HG03139 (cell line): ENCODE data around the gene SPARC.
A peak's percentile ranks its signal among the peaks of the same experiment; 100 is the strongest.
"Not testable (repeated sequence)": the region's sequence is repeated elsewhere in the genome, so short reads cannot be mapped to it uniquely, and the experiment has no call there.

Experiments
- ATAC-seq: cut with Tn5 transposase; IDR thresholded peaks from one replicate; pipeline ENCODE4 v1.9.1; 2021; ENCODE audit not compliant: unreplicated experiment

Gene SPARC, protein sequence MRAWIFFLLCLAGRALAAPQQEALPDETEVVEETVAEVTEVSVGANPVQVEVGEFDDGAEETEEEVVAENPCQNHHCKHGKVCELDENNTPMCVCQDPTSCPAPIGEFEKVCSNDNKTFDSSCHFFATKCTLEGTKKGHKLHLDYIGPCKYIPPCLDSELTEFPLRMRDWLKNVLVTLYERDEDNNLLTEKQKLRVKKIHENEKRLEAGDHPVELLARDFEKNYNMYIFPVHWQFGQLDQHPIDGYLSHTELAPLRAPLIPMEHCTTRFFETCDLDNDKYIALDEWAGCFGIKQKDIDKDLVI

DNA sequence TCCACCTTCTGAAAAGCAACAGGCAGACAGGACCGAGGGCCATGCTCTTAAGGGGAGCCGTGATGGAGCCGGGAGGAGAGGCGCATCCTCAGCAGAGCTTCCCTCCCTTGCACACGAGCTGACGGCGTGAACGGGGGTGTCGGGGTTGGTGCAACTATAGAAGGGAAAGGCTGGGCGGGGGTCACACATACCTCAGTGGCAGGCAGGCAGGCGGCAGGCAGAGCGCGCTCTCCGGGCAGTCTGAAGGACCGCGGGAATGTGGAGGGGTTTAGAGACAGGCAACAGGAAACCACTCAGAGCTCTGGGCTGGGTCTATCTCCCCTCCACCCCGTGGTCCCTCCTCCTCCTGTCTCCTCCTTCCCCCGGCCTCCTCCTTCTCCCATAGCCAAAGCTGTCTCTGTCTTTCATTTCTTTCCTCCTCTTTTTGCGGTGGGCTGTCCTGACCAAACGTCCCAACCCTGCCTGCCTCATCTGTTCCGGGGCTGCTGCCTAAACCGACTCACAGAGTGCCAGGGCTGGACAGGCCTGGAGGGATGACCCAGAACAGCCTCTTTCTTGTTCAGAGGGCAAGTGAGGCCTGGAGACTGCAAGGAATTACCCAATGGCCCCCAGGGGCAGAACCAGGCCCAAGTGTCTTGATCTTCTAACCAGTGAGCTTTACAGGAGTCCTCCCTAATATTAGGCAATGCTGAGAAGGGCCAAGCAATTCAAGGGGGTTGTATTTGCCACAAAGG lies at the start of gene SPARC:
TSS of gene SPARC (minus strand) at position 242 of the 734 bp plus-strand sequence. CDS start 10,727 bp downstream, outside the sequence.
- ATAC-seq, result peak; percentile 73

DNA sequence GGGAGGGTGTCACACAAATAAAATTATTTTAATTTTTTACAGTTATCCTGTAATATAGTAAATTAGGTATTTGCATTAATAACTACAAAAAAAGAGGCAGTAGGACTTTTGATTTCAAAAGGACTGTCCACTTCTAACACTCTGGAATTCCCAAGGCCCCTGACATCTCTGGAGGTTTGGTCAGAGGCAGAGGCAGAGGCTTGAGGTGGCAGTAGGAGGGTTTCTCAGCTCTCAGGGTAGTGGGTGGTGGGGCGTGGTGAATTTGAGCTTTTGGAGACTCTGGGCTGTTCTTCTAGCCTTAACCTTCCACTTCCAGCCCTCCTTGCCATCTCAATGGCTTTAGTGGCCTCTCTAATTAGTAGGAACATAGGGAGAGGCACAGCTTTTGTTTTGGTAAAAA lies 48.9 kb upstream of the SPARC start:
- no peak for ATAC-seq

DNA sequence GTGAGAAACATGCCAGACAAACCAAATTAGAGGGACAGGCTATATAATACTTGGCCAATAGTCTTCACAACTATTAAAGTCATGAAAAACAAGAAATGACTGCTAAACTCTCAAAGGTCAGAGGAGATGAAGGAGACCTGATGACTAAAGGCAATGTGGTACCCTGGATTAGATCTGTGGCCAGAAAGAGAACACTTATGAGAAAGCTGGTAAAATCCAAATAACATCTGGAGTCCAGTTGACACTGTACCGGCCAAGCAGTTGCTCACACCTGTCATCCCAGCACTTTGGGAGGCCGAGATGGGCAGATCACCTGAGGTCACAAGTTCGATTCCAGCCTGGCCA lies 47.3 kb upstream of the SPARC start:
- ATAC-seq, result no peak

DNA sequence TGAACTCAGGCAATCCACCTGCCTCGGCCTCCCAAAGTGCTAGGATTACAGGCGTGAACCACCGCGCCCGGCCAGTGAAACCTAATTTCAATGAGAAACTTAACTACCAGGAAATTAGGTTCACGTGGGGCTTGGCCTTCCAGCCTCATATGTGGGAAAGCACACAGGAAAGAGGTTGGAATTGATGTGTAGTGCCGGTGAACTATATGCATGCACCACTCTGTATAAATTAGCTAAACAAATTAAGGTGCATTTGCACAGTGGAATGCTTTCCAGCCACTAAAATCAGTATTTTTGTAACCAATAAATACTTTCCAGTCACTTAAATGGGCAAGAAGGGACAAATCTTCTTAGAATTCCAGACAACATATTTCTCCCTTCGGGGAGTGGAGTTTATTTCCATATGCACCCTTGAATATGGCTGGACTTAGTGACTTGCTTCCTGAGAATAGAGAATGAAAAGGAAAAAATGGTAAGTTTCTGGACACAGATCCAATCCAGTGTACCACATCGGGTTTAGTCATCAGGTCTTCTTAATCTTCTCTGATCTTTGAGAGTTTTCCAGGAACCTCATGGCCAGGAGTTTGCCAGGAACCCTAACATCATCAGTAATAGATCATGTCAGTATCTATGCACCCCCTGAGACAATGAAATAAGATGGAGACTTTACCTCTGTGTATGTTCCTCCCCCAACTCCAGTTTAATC lies 46.8 kb upstream of the SPARC start:
- no peak for ATAC-seq

DNA sequence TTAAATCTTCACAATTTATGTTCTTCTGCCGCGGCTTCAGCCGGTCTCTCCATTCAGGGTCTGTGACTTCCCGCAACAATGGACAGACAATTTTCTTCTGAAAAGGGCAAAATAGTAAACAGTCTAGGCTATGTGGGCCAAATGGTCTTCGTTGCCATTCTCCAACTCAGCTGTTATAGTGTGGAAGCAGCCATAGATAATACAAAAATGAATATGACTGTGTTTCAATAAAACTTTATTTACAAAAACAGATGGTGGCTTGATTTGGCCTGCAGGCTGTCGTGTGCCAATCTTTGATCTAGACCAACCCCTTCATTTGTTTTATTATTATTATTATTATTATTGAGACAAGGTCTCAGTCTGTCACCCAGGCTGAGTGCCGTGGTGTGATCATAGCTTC lies 43.7 kb upstream of the SPARC start:
- ATAC-seq, result no peak

DNA sequence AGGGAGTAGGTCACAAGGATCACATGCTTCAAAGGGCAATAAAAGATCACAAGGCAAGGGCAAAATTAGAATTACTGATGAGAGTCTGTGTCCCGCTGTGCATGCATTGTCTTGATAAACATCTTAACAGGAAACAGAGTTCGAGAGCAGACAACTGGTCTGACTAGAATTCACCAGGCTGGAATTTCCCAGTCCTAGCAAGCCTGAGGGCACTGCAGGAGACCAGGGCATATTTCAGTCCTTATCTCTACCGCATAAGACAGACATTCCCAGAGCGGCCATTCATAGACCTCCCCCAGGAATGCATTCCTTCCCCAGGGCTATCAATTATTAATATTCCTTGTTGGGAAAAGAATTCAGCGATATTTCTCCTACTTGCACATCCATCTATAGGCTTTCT lies 42.9 kb upstream of the SPARC start:
- not testable (repeated sequence) for ATAC-seq

DNA sequence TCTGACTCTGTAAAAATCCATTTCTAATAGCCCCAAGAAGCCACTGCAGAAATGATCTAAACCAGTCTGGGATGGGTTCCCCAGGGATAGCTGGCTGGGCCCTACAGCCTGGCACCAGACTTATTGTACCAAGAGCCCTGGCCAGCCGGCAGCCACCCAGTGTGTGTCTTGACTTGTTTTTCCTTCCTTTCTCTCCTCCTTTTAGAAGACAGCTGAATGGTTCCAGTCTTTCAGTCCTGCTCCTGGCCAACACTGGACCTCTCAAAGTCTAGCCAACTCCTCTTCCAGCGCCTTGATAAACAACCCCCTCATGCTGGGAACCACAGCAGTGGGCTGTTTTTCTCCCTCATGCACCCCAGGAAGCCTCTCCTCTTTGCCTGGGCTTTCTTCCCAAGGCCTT lies 37.6 kb upstream of the SPARC start:
- no peak for ATAC-seq

DNA sequence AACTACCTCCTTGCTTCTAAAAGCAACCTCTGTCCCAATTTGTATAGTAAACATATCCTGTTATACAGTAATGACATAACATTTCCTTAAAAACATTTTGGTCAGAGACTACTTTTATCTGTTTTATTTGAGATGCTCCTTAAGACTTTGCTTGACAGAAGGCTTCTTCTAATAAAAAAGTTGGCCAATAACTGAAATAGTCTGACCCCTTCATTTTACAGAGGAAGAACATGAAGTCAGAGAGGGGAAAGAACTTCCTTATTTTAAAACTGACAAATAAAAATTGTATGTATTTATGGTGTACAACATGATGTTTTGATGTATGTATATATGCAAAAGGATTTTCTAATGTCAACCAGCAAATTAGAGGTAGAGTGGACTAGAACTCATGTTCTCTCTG lies 35.8 kb upstream of the SPARC start:
- ATAC-seq, result no peak

DNA sequence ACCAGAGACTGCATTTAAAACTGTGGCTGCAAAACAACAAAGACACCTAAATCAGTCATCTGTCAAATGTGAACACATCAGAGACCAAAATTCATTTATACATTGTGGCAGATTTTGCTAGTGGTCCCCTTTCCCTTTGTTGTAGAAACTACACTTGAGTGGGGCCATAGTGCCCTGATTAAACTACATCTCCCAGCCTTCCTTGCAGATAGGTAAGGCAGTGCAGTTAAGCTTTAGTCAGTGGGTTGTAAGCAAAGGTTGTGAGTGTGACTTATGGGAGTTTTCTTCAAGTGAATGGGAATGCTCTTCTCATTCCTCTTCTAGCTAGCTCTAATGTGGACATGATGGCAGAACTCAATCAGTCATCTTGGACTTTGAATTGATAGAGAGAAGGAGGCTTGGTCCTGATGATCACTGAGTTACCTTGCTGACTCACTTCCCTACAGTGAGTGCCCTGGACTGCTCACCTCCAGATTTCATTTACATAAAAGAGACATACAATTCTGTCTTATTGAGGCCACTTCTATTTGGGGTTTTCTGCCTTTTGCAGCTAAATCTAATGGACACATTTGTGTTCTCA lies 35.2 kb upstream of the SPARC start:
- no peak for ATAC-seq

DNA sequence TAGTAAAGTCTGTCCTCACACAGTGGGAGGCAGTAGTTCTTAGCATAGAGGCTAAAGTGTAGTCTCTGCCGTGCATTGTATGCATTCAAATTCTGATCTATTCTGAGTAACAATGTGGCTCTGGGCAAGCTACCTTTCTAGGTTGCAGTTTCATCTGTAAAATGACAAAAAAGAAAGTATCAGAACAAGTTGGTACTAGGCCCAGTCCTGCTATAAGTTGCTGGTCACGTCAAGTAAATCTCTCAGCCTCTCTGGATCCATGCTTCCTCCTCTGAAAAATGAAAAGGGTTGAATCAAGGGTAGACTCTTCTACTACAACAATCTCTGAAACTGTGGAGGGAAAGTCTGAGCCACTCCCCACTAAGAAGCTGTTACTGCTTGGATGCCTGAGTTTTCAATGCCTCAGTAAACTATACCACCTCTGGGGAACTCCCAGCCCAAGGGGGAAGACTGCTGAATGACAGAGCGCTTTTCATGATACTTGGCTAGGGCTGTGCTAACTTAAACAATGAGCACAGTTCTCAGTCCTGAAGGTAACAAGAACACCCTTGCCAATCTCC lies 34.5 kb upstream of the SPARC start:
- ATAC-seq, result peak; percentile 77

DNA sequence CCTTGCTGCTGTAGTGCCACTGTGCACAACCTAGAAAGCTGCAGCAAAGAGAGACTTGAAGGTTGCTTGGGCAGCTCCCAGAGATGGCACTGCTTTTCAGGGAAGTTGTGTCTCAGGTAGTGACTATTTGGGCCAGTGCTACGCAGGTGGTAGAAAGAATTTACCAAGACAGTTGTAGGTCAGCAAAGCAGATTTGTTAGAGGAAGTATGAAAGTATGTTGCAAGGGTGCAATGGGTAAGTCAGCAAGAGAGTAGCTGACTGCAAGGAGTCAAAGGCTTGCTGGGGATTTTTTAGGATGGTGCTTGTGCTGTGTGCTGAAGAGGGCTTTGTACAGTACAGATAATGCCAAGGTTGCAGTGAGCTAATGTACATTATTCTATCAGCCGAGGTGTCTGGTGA lies 33.5 kb upstream of the SPARC start:
- ATAC-seq, result no peak

DNA sequence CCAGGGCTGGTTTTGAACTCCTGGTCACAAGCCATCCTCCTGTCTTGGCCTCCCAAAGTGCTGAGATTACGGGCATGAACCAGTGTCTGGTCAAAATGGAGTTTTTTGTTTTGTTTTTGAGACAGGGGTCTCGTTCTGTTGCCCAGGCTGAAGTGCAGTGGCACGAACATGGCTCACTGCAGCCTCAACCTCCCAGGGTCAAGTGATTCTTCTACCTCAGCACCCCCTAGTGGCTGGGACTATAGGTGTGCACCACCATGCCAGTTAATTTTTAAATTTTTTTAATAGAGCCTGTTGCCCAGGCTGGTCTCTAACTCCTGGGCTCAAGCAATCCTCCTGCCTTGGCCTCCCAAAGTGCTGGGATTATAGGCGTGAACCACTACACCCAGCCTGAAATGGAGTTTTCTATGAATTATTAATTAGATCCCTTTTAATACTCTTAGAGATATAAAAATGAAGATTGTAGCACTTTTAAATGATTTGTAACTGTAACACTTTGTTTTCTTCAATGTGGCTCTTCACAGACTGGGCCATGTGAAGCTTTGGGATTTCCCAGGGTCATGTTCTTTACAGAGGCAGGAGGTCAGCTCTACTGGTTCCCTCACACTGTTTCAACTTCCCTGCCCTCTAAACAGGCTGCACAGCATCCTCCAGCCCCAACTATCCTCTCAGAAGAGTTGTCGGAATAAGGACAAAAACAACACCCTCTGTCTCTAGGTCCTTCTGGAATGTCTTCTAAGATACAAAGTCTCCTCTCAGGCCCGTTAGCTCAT lies 32.7 kb upstream of the SPARC start:
- no peak for ATAC-seq

DNA sequence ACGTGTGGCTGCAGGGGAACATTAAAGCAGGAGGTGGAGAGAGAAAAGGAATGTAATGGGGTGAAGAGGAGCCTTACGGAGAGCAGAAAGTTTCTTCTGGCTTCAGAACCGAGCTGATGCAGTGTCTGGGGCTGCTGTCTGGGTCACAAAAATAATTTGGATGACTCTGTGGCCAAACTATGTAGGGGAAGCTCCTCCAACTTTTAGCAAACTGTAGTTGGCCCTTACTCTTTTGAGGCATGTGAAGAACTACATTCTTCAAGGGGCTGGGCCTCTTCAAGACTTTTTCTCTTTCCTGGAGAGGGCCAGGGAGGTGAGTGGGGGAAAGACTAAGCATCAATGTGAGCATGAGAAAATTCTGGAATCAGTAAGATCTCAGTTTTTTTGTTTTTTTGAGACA lies 31.9 kb upstream of the SPARC start:
- no peak for ATAC-seq

DNA sequence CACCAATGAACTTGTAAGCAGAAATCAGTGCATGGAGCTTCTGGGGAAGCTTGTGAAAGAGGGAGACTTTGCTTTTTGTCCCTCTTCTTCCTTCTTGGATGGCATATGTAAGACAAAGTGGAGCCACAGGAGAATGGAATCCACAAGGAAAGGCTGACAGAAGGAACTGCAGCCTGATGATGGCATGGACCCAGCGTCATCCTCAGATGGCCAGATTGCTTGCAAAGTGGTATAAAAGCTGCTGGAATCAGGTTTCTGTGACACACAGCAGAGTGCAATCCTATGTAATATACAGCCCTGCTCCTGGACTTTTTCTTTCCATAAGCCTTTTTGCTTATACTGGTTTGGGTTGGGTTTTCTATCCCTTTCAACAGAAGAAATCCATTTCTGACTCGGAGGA lies 31.4 kb upstream of the SPARC start:
- no peak for ATAC-seq

DNA sequence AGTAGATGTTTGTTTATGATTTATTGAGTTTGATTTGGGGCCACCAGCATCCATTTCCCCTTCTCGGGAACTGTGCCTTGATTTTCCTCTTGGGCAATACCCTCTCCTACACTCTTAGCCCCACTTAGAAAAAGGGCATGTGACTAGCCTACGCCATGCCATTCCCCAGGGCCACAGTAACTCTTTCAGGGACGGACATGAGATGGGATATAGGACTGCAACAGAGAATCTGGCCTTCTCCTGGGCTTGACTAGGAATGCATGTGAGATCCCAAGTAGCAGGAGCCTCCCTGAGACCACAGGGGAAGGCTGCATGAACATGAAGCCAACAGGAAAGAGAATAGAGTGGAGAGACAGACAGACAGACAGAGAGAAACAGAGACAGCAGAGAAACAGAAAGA lies 30.7 kb upstream of the SPARC start:
- no peak for ATAC-seq

DNA sequence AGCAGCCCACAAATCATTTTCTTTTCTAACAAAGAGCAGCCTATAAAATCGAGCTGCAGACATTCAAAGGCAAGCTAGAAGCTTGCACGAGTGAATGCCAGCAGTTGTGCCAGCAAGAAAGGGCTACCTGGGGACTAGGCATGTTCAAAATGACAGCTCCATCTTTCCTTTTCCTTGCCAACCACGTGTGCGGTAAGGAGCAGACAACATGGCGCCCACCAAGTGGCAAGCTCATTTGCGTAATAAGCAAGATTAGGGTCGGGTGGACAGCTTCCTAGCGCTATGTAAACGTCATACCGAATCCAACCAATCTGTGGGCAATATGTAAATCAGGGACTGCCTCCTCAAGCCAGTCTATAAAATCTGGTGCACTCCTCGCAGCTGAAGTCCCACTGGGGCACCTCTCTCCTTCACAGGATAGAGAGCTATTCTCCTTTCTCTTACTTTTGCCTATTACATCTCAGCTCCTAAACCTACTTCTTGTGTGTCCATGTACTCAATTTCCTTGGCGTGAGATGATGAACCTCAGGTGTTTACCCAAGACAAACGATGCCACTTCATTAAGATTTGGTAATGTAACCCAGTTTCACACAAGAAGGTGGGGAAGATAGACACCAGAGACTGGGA lies 22.5 kb upstream of the SPARC start:
- no peak for ATAC-seq

DNA sequence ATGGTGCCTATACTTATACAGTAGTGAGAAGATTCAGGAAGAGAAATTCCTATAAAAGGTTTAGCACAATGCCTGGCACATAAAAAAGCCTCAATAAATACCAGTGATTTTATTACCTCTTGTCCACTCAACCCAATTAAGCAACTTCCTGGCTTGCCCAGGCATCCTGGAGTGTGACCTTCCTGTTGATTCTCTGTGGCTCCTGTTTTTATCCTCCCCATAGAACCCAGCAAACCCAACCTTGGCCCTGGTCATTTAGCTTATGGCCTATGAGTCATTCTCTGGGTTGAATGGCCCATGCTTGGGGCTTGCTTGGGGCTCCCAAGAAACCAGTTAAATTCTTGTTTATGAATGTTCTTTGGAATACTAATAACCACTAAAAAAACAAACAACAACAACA lies 21.4 kb upstream of the SPARC start:
- no peak for ATAC-seq

DNA sequence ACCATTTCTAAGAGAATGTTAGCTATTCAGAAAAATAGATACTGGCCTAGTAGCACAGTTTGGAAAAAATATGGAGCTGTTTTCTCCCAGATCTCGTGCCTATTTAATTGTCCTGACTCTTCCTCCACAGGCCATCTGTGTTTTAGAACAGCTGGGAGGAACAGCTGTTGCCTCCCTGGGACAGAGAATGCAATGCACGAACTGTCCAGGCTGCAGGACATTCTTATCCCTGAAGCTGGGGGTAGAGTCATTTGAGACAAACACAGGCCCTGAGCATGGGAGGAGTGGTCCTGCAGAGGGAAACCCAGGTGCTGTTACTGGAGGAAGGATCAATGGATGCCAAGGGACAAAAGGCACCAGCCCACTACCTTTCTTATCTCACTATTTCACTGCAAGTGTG lies 20.9 kb upstream of the SPARC start:
- no peak for ATAC-seq

DNA sequence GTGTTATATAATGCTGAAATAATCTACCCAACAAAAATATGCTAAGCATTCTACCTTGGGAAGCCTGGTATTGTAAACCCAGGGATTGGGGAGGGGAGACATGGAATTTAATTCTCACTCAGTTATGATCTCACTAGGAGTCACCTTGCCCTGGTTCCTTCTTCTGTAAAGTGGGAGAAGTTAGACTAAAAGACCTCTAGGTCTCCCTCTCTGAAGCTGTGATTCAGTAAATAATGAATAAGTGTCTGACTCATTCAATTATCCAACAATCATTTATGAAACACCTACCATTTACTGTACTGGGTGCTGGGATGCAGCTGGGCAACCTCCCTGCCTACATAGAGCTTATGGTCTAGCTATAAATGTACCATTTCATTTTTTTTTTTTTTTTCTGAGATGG lies 20.2 kb upstream of the SPARC start:
- ATAC-seq, result no peak

DNA sequence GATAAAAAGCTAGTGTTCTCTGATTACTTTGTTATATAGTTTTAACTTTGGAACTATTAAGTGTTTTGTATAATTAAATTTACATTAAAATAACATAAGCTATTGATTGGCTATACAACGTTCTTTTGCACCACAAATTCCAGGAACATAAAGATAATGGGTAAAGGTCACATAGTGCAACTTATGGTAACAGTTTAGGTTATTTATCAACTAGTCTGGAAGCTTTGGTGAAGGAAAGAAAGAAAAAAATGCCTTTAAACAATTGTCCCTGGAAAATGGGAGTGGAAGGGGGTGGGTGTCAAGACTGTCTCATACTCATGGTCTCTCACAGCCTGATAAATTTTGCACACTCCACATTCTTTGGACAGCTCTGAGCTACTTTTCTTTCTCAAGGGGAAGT lies 17.1 kb upstream of the SPARC start:
- ATAC-seq, result no peak
